Keratinocyte (primary cell): ENCODE measurements around the gene PRR7. TPM values are rescaled to one million over a fixed set of nuclear protein-coding genes. Genes with fewer than 3 reads are reported as not detected.
A peak's percentile ranks its signal among the peaks of the same experiment; 100 is the strongest.

Experiments
- DNase-seq: peaks from one replicate; pipeline ENCODE4 v3.0.0-alpha.2; 2011; ENCODE audit warnings: low read depth, missing footprints, low spot score
- FAIRE-seq: peaks from 2 replicates; lab custom pipeline; 2011; peaks lifted over from hg19 to GRCh38; lab: Jason Lieb, UNC
- H2AFZ ChIP-seq: 2 replicates; pipeline ENCODE4 v1.6.0; 2012; ENCODE audit warnings: low read length, control low read depth, inconsistent platforms; ENCODE audit not compliant: control insufficient read depth
- H3K27ac ChIP-seq: 2 replicates; pipeline ENCODE4 v1.5.1; 2011; ENCODE audit warnings: low read length; ENCODE audit not compliant: control insufficient read depth, insufficient read depth
- H3K27me3 ChIP-seq: 3 replicates; pipeline ENCODE4 v1.6.0; 2011; ENCODE audit warnings: low read length; ENCODE audit not compliant: control insufficient read depth, insufficient read depth; ENCODE audit errors: extremely low read depth
- H3K36me3 ChIP-seq, 2 experiments: 2 replicates in 1 of 2; 3 replicates in 1 of 2; pipeline ENCODE4 v1.5.1; 2011; ENCODE audit warnings: low read length in 2 of 2, mild to moderate bottlenecking in 1 of 2; ENCODE audit not compliant: control insufficient read depth in 2 of 2, insufficient read depth in 2 of 2; ENCODE audit errors: extremely low read depth in 1 of 2
- H3K4me1 ChIP-seq: 3 replicates; pipeline ENCODE4 v1.5.1; 2011; ENCODE audit warnings: low read length; ENCODE audit not compliant: control insufficient read depth, insufficient read depth; ENCODE audit errors: extremely low read depth
- H3K4me2 ChIP-seq: 3 replicates; pipeline ENCODE4 v1.6.0; 2011; ENCODE audit warnings: low read depth, low read length; ENCODE audit not compliant: control insufficient read depth, insufficient read depth; ENCODE audit errors: extremely low read depth
- H3K4me3 ChIP-seq, 3 experiments: fragments of 200-600 bp in 1 of 3; sonication (generic) in 1 of 3; 2 replicates in 2 of 3; 3 replicates in 1 of 3; pipeline ENCODE4 v1.5.1; 2011 to 2016; ENCODE audit warnings: low read length in 3 of 3, mild to moderate bottlenecking in 3 of 3, control low read depth in 2 of 3, inconsistent platforms in 1 of 3, low read depth in 1 of 3, mixed read lengths in 1 of 3, mixed run types in 1 of 3, moderate library complexity in 1 of 3; ENCODE audit not compliant: control insufficient read depth in 2 of 3, insufficient read depth in 2 of 3; ENCODE audit errors: extremely low read depth in 1 of 3
- H3K79me2 ChIP-seq: 2 replicates; pipeline ENCODE4 v1.6.0; 2012; ENCODE audit warnings: low read length; ENCODE audit not compliant: control insufficient read depth, insufficient read depth
- H3K9ac ChIP-seq: 3 replicates; pipeline ENCODE4 v1.6.0; 2011; ENCODE audit warnings: low read length; ENCODE audit not compliant: control insufficient read depth, insufficient read depth; ENCODE audit errors: extremely low read depth
- H3K9me1 ChIP-seq: 3 replicates; pipeline ENCODE4 v1.6.0; 2011; ENCODE audit warnings: low read length; ENCODE audit not compliant: control insufficient read depth, insufficient read depth; ENCODE audit errors: extremely low read depth
- H3K9me3 ChIP-seq: 2 replicates; pipeline ENCODE4 v1.5.1; 2012; ENCODE audit warnings: low read depth, low read length; ENCODE audit not compliant: control insufficient read depth
- H4K20me1 ChIP-seq: 3 replicates; pipeline ENCODE4 v1.6.0; 2011; ENCODE audit warnings: low read length; ENCODE audit not compliant: control insufficient read depth, insufficient read depth; ENCODE audit errors: extremely low read depth
- CTCF ChIP-seq, 3 experiments: IDR thresholded peaks in 1 of 3; conservative IDR thresholded peaks in 1 of 3; optimal IDR thresholded peaks in 1 of 3; 2 replicates in 2 of 3; 3 replicates in 1 of 3; pipeline versions ENCODE3 to v1.5.1; 2011; ENCODE audit warnings: low read length in 3 of 3, mild to moderate bottlenecking in 3 of 3, moderate library complexity in 2 of 3, control low read depth in 1 of 3, inconsistent platforms in 1 of 3; ENCODE audit not compliant: insufficient read depth in 2 of 3; ENCODE audit errors: extremely low read depth in 1 of 3
- EZH2 ChIP-seq: IDR thresholded peaks from one replicate; pipeline ENCODE4 v1.6.1; 2012; ENCODE audit warnings: inconsistent platforms, mild to moderate bottlenecking, low read length, moderate library complexity
- dilution Hi-C: fragments of 300-500 bp; cut with MboI; formaldehyde crosslinking; loops from one replicate; pipeline ENCODE4 v1.7.0; 2020; ENCODE audit warnings: low sequenced_read_pairs; ENCODE audit not compliant: extremely low pct_ligation_motif_present
- polyA plus RNA-seq, 5 experiments: library from polyadenylated mRNA; depleted of rRNA in 3 of 5; stranded (reverse) in 3 of 5; stranded (forward) in 1 of 5; unstranded in 1 of 5; fragments of >200 nt; gene quantifications; 1 replicate in 1 of 5; 2 replicates in 3 of 5; 3 replicates in 1 of 5; pipeline versions ENCODE4 v1.2.1 to v1.2.3, GENCODE V29; 2011 to 2012; ENCODE audit warnings: missing spikeins in 2 of 5, low read depth in 1 of 5, low replicate concordance in 1 of 5

Gene PRR7
- polyA plus RNA-seq, 1 donor (not counting 4 experiments of a cell fraction or from before 2014, with no cell fraction given) = 1.1 TPM

GRCh38 chr5:177455036-177455660 lies 8.5 kb downstream of the PRR7 start:
- no peaks in the 10 kb centered on the region for H3K9me1 ChIP-seq
- no peaks in the 10 kb centered on the region for H3K79me2 ChIP-seq
- H3K4me3 ChIP-seq = peak overlapping the region; percentile 30 to 62 (median 57)
- H3K9ac ChIP-seq = peak overlapping the region; percentile 66
- FAIRE-seq (no peak), DNase-seq (no peak)
- peak overlapping the region; percentile 85 for H3K4me2 ChIP-seq
- dilution Hi-C loops = no loop called here
- H2AFZ ChIP-seq = peak overlapping the region; percentile 0
- H3K36me3 ChIP-seq = peaks cover 13 to 15% of the 10 kb centered on the region in 2 experiments
- H3K9me3 ChIP-seq = no peaks in the 10 kb centered on the region
- no peak for TF ChIP-seq EZH2
- TF ChIP-seq CTCF (optimal IDR thresholded peaks at IDR 0.05 in 1 of 3, IDR thresholded peaks at IDR 0.05 in 1 of 3, conservative IDR thresholded peaks at IDR 0.05 in 1 of 3; ENCODE audit: extremely low read depth in 1 of 3, insufficient read depth in 2 of 3, low read length in 3 of 3) = peak in 2 of 3 experiments; percentile 50 to 65
- peaks cover 5% of the 10 kb centered on the region for H4K20me1 ChIP-seq
- H3K27me3 ChIP-seq = no peaks in the 10 kb centered on the region
- H3K27ac ChIP-seq = peak overlapping the region; percentile 43
- H3K4me1 ChIP-seq = peaks cover 15% of the 10 kb centered on the region

DNA sequence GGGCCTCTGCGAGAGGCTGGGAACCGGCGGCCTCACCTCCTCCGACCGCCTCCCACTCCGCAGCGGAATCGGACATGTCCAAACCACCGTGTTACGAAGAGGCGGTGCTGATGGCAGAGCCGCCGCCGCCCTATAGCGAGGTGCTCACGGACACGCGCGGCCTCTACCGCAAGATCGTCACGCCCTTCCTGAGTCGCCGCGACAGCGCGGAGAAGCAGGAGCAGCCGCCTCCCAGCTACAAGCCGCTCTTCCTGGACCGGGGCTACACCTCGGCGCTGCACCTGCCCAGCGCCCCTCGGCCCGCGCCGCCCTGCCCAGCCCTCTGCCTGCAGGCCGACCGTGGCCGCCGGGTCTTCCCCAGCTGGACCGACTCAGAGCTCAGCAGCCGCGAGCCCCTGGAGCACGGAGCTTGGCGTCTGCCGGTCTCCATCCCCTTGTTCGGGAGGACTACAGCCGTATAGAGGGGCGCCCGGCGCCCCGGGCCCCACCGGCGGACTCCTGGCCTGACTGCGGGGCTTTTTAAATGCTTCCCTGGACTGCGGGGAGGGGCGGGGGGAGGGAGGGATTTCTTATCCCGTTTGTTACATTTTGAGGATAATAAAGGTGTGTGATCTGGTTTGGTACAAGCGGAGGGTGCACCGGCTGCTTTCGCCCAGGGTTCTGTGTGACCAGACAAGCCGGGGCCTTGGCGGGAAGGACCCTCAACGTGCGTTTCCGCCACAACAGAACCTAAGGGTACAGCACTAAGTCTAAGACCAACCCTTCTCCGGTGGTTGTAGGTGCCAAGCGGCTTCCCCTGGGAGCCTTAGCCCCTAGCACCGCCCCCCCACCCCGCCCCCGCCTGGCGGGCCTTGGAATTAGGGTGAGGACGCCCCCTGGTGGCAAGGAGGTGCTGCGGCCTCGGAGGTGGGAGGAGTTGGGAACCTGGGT lies 9.3 kb downstream of the PRR7 start:
- H3K79me2 ChIP-seq = no peaks in the 10 kb centered on the region
- H4K20me1 ChIP-seq = peaks cover 5% of the 10 kb centered on the region
- no peak for TF ChIP-seq EZH2
- peak in 2 of 3 experiments; percentile 65 to 96 for TF ChIP-seq CTCF (optimal IDR thresholded peaks at IDR 0.05 in 1 of 3, IDR thresholded peaks at IDR 0.05 in 1 of 3, conservative IDR thresholded peaks at IDR 0.05 in 1 of 3; ENCODE audit: extremely low read depth in 1 of 3, insufficient read depth in 2 of 3, low read length in 3 of 3)
- no peaks in the 10 kb centered on the region for H3K9me3 ChIP-seq
- DNase-seq (no peak), FAIRE-seq (peak; percentile 73)
- H3K27ac ChIP-seq = no peak overlapping the region
- peak overlapping the region; percentile 85 for H3K4me2 ChIP-seq
- peak overlapping the region; percentile 30 to 62 (median 57) for H3K4me3 ChIP-seq
- H3K27me3 ChIP-seq = no peaks in the 10 kb centered on the region
- no peaks in the 10 kb centered on the region for H3K9me1 ChIP-seq
- dilution Hi-C loops = no loop called here
- no peak overlapping the region for H2AFZ ChIP-seq
- H3K36me3 ChIP-seq = peaks cover 13 to 15% of the 10 kb centered on the region in 2 experiments
- peaks cover 15% of the 10 kb centered on the region for H3K4me1 ChIP-seq
- no peak overlapping the region for H3K9ac ChIP-seq
